ENCODE measurements around the gene ZNF714.

ZNF714 gene

DNA sequence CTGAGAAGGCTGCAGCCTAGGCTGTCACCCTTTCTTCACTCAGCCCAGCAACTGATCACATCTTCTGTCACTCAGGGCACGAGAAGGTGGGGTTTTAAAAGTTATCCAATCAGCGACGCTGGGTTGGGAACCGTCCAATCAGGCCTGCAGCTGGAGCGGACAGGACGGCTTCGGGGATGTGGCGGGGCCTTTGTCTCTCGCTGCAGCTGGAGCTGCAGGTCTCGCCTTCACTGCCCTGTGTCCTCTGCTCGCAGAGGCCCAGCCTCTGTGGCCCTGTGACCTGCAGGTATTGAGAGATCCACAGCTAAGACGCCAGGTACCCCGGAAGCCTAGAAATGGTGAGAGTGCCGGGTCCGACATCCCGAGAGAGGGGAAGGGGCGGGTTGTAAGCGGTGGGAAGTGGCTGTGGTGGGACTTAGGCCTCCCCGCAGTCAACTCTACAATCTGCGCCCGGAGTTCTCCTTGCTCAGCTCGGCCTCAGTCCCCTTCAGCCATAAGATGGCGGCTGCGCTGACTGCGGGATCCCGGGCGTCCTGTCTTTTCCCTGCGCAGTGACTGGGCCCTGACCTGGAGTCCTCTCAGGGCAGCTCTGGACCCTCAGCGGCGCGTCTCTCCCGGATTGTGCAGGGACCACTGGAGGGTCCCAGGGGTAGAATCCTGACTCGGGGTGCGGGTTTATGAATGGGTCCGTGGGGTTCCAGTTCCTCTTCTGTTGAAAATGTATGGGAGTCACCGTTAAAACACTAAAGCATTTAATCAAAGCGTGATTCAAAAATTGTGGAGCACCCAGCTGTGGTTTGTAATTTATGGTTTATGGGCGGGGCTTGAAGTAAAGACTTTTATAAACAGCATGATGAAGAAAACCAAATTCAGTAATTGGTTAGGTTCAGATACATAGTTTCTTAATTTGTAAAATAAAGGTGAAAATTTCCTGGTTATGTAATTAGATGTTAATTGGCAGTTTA lies at the start of gene ZNF714:
Gene ZNF714 (plus strand): TSS at position 193 of the 965 bp plus-strand sequence. CDS start 16,066 bp downstream, outside the sequence.
- peak; percentile 92 for DNase-seq (ENCODE audit: low spot score)

DNA sequence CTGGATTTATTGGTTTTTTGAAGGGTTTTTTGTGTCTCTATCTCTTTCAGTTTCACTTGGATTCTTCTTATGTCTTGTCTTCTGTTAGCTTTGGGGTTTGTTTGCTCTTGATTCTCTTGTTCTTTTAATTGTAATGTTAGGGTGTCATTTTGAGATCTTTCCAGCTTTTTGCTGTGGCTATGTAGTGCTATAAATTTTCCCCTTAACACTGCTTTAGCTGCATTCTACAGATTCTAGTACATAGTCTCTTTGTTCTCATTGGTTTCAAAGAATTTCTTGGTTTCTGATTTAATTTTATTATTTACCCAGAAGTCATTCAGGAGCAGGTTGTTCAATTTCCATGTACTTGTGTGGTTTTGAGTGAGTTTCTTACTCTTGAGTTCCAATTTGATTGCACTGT lies 37.0 kb upstream of the ZNF714 start:
- no peak for DNase-seq (ENCODE audit: low spot score)

DNA sequence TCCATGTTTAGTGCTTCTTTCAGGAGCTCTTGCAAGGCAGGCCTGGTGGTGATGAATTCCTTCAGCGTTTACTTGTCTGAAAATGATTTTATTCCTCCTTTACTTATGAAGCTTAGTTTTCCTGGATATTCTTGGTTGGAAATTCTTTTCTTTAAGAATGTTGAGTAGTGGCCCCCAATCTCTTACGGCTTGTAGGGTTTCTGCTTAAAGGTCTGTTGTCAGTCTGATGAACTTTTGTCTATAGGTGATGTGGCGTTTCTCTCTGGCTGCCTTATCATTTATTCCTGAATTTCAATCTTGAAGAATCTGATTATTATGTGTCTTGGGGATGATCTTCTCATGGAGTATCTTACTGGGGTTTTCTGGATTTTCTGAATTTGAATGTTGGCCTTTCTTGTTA lies 35.5 kb upstream of the ZNF714 start:
- DNase-seq (ENCODE audit: low spot score): no peak

DNA sequence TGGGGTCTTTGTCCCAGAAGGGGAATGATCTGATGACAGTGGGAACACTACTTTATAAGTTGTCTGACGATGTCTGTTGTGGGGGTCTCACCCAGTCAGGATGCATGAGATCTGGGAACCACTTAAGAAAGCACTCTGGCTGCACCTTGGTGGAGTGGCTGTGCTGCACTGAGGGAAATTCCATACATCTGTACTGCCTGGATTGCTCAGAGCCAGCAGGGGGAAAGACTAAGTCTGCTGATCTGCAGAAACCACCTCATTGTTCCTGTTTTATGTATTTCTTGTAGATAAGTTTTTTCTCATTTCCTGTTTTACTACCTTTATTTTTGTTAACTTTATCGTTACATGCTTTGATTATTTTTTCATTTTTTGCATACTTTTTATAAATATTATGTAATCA lies 34.3 kb upstream of the ZNF714 start:
- no peak for DNase-seq (ENCODE audit: low spot score)

DNA sequence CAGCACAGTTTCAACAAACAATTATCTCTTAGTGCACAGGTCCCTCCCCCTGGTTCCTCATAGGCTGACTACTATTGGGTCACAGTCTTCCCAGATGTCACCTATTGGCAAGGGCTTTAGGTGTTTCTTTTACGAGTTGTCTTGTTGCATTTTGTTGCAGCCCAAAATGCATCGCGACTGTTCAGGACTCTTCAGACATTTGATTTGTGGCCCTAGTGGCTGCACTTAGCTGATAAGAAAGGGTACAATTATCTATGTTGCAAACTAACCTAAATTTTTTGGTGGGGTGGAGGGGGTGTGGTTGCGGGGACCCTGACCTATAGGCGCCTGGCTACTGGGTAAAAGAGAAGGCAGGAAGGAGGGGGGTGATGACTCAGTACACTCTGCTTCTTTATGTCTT lies 29.1 kb upstream of the ZNF714 start:
- no peak for DNase-seq (ENCODE audit: low spot score)

DNA sequence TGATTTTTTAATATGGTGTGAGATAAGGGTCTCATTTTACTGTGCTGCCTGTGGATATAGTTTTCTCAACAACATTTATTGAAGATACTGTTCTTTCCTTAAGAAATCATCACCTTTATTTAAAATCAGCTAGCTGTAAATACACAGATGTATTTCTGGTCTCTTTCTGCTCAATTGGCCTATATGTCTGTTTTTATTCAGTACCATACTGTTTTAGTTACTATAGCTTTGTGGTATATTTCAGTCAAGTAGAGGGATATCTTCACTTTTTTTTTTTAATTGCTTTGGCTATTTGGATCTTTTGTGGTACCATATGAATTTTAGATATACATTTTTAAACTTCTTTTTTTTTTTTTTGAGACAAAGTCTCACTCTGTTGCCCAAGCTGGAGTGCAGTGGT lies 16.7 kb upstream of the ZNF714 start:
- DNase-seq (ENCODE audit: low spot score): no peak

DNA sequence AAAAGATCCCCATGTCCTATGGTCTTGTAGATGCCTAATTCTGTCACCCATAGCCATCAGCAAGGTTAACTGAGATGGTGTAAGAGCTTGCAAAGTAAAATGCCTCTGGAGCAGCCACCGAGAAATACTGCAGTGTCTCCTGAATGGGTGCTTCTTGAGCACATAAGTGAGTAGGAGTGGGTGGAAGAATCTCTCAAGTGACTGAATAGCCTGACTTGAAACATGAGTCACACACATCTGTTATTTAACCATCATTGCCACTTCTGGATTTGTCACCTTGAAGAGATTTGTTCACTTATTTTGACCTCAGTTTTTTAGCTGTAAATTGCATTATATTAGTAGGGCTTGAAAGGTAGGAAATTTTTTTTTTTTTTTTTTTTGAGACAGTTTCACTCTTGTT lies 2.3 kb downstream of the ZNF714 start:
- DNase-seq (ENCODE audit: low spot score): no peak

DNA sequence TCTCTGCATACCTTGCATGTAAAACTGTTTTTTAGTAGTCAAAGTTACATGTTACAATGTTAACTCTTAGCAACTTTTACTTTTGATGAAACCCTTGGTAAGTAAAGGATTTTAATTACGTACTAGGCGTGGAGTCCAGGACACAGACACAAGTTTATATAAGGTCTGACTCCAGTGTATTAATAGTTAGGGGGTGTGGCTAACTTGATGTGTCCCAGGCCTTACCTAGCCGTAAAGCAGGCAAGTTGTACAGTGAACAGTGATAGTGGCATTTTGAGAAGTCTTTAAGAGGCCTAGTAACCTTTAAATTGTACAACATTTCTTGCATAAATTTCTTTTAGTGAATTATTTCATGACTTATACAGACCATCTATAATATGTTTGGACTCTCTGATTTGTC lies 5.9 kb downstream of the ZNF714 start:
- no peak for DNase-seq (ENCODE audit: low spot score)

DNA sequence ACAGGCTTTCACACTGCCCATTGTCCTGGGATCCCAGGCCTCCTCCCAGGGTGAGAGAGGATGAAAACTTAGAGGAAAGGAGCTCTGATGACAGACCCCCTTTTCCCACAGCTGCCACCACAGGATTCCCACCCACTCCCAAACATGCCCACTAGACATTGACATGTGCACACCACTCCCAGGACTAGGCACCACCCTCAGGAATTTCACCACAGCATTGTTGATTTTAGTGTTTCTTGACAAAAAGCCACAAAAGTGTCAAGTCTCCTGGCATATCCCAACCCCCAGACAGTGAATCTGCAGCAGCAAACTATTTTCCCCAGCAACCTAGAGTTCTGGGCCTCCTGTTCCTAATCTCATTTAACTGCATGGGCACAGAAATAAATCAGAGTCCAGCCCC lies 10.1 kb downstream of the ZNF714 start:
- DNase-seq (ENCODE audit: low spot score): no peak

DNA sequence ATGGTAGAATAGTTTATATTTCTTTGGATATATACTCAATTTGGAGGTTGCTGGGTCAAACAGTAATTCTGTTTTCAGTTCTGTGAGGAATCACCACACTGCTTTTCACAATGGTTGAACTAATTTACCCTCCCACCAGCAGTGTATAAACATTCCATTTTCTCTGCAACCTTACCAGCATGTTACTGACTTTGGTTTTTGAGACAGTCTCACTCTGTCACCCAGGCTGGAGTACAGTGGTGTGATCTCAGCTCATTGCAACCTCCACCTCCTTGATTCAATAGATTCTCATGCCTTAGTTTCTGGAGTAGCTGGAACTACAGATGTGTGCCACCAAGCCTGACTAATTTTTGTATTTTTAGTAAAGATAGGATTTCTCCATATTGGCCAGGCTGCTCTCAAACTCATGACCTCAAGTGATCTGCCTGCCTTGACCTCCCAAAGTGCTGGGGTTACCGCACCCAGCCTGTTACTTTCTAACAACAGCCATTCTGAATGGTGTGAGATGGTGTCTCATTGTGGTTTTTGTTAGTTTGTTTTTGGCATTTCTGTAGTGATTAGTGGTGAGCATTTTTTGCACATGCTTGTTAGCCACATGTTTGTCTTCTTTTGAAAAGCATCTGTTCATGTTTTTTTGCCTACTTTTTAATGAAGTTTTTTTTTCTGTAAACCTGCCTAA lies 12.5 kb downstream of the ZNF714 start:
- no peak for DNase-seq (ENCODE audit: low spot score)

DNA sequence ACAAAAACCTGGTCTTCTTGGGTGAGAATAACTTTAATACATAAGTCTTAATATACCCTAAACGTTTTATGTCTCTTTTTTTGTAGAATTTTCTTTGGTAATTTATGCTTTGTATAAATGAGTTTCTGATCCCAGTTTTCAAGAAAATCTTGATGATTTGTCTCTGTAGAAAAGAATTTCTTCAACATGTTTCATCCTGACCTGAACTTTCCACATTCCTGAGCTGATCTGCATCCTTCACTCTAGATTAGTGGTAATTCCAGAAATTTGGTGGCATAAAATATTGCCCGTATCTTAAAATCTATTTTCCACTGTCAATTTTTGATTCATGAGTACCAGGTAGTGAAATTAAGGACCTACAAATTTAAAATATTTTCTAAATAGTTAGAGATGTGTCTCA lies 16.3 kb downstream of the ZNF714 start:
- DNase-seq (ENCODE audit: low spot score): no peak

DNA sequence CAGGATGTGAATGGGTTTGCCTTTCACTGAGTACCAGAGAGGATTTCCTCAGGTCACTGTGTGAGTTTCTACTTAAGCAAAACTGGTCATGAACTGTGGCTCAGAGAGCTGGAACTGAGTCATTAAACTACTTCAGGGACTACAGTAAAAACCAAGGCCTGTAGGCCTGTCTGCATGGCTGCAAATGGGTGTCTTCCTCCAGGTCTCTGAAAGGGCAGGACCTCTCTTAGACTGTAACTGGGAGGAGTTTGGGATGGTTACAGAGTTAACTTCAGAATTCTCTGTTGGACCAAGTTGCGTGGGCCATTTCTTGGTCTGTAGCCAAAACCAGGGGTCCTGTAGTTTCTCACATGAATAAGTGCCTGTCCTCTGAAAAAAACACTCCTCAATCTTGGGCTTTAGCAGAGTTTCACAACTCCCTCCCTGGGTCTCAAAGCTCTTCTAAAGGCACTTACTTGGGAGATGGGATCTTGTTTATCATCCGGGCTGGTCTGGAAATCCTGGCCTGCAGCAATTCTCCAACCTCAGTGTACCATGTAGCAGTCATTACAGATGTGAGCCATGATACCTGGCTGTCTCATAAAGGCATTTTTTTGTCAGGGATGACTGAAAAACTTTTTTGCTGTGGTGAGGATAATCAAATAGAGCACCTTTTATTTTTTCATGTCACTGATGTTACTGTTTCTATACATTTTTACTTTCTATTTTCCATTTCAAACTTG lies 19.7 kb downstream of the ZNF714 start:
- no peak for DNase-seq (ENCODE audit: low spot score)

DNA sequence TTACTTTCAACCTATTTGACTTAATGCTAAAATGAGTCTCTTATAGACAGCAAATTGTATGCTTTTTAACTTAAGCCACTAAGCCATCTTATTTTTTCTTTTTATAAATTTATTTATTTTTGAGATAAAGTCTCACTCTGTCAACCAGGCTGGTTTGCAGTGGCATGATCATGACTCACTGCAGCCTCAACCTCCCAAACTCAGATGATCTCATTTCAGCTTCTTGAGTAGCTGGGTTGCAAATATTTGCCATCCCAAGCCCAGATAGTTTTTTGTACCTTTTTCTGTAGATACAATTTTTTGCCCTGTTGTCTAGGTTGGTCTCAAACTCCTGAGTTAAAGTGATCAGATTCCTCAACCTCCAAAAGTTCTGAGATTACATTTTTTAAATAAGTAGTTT lies 27.1 kb downstream of the ZNF714 start:
- no peak for DNase-seq (ENCODE audit: low spot score)

DNA sequence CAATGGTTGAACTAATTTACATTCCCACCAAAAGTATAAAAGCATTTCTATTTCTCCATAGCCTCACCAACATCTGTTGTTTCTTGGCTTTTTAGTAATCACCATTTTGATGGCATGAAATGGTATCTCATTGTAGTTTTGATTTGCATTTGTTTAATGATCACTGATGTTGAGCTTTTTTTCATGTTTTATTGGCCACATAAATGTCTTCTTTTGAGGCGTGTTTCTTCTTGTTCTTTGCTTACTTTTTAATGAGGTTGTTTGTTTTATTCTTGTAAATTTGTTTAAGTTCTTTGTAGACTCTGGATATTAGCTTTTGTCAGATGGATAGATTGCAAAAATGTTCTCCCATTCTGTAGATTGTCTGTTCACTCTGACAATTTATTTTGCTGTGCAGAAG lies 28.2 kb downstream of the ZNF714 start:
- no peak for DNase-seq (ENCODE audit: low spot score)

DNA sequence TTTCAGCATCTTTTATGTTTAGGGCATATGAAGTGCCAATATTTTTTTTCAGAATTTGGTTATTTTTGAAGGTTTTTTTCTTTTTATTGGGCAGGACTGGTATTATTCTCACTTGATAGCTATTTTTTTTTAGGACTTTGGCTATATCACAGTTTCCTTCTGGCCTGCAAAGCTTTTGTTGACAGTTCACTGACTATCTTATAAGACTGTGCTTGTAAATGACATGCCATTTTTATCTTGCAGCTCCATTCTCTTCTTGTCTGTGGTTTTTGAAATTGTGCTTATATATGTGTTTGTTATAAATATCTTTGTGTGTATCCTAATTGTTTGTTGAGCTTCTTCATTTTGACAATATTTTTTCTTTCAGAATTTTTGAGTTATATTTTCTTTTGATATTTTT lies 33.4 kb downstream of the ZNF714 start:
- DNase-seq (ENCODE audit: low spot score): no peak

DNA sequence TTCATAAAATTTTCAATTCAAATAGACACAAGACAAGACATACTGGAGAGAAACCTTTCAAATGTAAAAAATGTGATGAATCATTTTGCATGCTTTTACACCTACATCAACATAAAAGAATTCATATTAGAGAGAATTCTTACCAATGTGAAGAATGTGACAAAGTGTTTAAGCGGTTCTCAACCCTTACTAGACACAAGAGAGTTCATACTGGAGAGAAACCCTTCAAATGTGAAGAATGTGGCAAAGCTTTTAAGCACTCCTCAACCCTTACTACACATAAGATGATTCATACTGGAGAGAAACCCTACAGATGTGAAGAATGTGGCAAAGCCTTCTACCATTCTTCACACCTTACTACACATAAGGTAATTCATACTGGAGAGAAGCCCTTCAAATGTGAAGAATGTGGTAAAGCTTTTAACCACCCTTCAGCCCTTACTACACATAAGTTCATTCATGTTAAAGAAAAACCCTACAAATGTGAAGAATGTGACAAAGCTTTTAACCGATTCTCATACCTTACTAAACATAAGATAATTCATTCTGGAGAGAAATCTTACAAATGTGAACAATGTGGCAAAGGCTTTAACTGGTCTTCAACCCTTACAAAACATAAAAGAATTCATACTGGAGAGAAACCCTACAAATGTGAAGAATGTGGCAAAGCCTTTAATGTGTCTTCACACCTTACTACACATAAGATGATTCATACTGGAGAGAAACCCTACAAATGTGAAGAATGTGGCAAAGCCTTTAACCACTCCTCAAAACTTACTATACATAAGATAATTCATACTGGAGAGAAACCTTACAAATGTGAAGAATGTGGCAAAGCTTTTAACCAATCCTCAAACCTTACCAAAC lies 35.3 kb downstream of the ZNF714 start:
- no peak for DNase-seq (ENCODE audit: low spot score)

DNA sequence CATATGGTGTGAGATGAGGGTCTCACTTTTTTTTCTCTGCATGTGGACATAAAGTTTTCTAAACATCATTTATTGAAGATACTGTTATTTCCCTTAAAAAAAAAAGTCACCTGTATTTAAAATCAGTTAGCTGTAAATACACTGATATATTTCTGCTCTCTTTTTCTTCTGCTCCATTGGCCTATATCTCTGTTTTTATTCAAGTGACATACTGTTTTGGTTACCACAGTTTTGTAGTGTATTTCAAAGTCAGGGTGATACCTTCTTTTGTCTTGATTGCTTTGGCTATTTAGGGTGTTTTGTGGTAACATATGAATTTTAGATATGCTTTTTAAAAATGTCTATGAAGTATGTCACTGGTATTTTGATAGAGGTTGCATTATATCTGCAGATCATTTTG lies 44.1 kb downstream of the ZNF714 start:
- DNase-seq (ENCODE audit: low spot score): no peak

DNA sequence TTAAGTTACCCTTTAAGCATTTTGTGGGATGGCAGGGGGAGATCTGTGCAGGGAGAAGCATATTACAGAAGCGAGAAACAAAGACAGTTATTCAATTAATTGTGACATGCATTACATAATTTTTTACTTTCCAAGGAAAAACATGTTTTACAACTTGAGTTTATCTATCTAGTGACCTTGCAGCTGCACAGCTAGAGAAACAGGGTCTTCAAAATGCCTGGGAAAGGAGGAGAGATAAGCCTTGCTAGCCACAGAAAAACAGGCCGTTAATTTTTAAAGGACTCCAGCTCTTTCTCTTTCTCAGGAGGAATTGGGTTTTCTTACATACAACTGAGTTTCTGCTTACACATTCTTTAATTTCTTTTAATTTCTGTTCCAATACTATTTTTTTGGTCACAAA lies 45.0 kb downstream of the ZNF714 start:
- no peak for DNase-seq (ENCODE audit: low spot score)

DNA sequence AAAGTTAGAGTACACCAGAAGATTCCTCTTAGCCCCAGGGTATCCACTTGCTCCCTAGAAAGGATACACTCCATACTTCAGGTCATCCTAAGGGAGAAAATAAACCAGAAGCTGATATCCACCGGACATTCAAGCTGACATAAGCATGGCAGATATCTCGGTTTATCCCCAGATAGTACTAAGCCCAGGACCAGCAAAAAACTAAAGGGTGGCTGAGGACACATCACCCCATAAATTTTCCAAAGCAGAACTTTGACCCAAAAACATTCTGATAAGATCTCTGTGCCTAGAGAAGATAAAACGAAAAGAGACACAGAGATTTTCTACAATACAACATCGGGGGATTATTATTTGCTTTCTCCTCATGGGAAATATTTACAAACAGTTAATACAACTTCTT lies 45.9 kb downstream of the ZNF714 start:
- DNase-seq (ENCODE audit: low spot score): no peak

DNA sequence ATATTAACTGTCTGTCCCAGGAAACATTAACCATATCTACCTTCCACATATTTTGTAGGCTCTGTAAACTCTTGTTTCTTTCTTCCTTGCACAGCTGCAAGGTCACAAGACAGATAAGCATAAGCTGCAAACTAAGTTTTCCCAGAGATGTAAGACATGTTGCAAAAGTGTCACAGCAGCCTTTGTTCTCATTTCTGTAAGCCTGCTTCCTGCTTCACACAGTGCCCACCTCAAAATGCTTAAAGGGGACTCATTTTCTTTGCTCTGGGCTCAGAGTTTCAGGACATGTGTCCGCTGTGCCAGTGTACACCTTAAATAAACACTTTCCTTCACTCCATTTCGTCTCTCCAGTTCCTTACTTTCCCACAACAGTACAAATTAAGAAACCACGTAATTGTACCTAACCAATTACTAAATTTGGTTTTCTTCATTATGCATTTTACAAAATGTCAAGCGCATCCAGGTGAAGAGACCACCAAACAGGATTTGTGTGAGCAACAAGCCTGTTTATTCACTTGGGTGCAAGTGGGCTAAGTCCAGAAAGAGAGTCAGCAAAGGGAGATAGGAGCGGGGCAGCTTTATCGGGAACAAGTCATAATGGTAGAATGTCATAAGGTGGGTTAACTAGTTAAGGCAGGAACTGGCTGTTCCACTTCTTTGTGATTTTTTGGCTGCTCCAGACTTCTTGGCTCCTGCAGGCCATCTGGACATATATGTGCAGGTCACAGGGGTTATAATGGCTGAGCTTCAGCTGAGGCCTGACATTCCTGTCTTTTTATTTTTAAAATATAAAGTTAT lies 47.1 kb downstream of the ZNF714 start:
- no peak for DNase-seq (ENCODE audit: low spot score)

Measured in left forelimb (tissue), 1 donor.